IMR-90 (cell line): ENCODE data around the gene CENPT. TPM values are rescaled to one million over a fixed set of nuclear protein-coding genes. Genes with fewer than 3 reads are reported as not detected.

Experiments
- ATAC-seq: fragments of 200-7000 bp; cut with Tn5 transposase; 2 replicates; pipeline ENCODE4 v1.9.1; 2020; ENCODE audit warnings: low read depth, mild to moderate bottlenecking, moderate library complexity
- BruUV-seq: library from RNA; stranded (reverse); fragments of 400-500 nt; replicated peaks from 2 replicates; lab custom pipeline; 2021; lab: Mats Ljungman, UMichigan
- CTCF ChIA-PET: fragments of 300-600 bp; formaldehyde crosslinking; extraction: SDS; loops from one replicate; lab custom pipeline; 2021; ENCODE audit warnings: antibody characterized with exemption; lab: Yijun Ruan, JAX
- POLR2A ChIA-PET: fragments of 300-600 bp; sonication (Branson Sonifier 250); formaldehyde crosslinking; loops from one replicate; lab custom pipeline; 2022; ENCODE audit warnings: antibody characterized with exemption; ENCODE audit not compliant: unreplicated experiment; lab: Charles Lee
- DNase-seq: peaks from one replicate; pipeline ENCODE4 v3.0.0; 2013
- H2AFZ ChIP-seq: replicated peaks from 2 replicates; pipeline ENCODE3; 2013; ENCODE audit warnings: low read length, mild to moderate bottlenecking; ENCODE audit not compliant: poor library complexity
- H2AK5ac ChIP-seq: 2 replicates; pipeline ENCODE4 v1.6.1; 2013; ENCODE audit warnings: low read depth, low read length, inconsistent platforms
- H2AK9ac ChIP-seq: replicated peaks from 2 replicates; pipeline ENCODE3; 2013; ENCODE audit warnings: mild to moderate bottlenecking, low read depth, low read length, moderate library complexity; ENCODE audit not compliant: poor library complexity
- H2BK120ac ChIP-seq: 2 replicates; pipeline ENCODE4 v1.6.1; 2013; ENCODE audit warnings: low read depth, low read length, inconsistent platforms
- H2BK15ac ChIP-seq: 3 replicates; pipeline ENCODE4 v1.6.1; 2013; ENCODE audit warnings: low read depth, low read length, inconsistent platforms
- H2BK20ac ChIP-seq: 2 replicates; pipeline ENCODE4 v1.6.1; 2013; ENCODE audit warnings: low read depth, mild to moderate bottlenecking, inconsistent platforms, low read length, moderate library complexity
- H2BK5ac ChIP-seq: 2 replicates; pipeline ENCODE4 v1.6.1; 2013; ENCODE audit warnings: mild to moderate bottlenecking, low read depth, low read length, inconsistent platforms; ENCODE audit not compliant: poor library complexity, severe bottlenecking
- H3K14ac ChIP-seq: replicated peaks from 2 replicates; pipeline ENCODE4 v1.6.1; 2013; ENCODE audit warnings: low read depth, low read length, inconsistent platforms
- H3K18ac ChIP-seq: 2 replicates; pipeline ENCODE4 v1.6.1; 2013; ENCODE audit warnings: low read depth, low read length, control low read depth
- H3K23ac ChIP-seq: 2 replicates; pipeline ENCODE4 v1.6.1; 2013; ENCODE audit warnings: low read depth, low read length, inconsistent platforms
- H3K27ac ChIP-seq: 2 replicates; pipeline ENCODE4 v1.5.1; 2013; ENCODE audit warnings: mild to moderate bottlenecking, control low read depth, low read length; ENCODE audit not compliant: insufficient read depth
- H3K27me3 ChIP-seq: 2 replicates; pipeline ENCODE4 v1.6.1; 2013; ENCODE audit warnings: low read length; ENCODE audit not compliant: control insufficient read depth, insufficient read depth
- H3K36me3 ChIP-seq: 2 replicates; pipeline ENCODE4 v1.6.1; 2013; ENCODE audit warnings: low read length, mixed read lengths; ENCODE audit not compliant: control insufficient read depth, insufficient read depth
- H3K4ac ChIP-seq: 2 replicates; pipeline ENCODE4 v1.6.1; 2013; ENCODE audit warnings: low read depth, low read length, inconsistent platforms
- H3K4me1 ChIP-seq: 2 replicates; pipeline ENCODE4 v1.6.1; 2013; ENCODE audit warnings: low read length, mixed read lengths; ENCODE audit not compliant: control insufficient read depth, insufficient read depth
- H3K4me2 ChIP-seq: 2 replicates; pipeline ENCODE4 v1.6.1; 2013; ENCODE audit warnings: low read depth, mild to moderate bottlenecking, control low read depth, low read length, moderate library complexity
- H3K4me3 ChIP-seq: 2 replicates; pipeline ENCODE4 v1.5.1; 2013; ENCODE audit warnings: low read depth, mild to moderate bottlenecking, control low read depth, low read length, moderate library complexity; ENCODE audit not compliant: insufficient read depth
- H3K56ac ChIP-seq: 2 replicates; pipeline ENCODE4 v1.6.1; 2013; ENCODE audit warnings: low read length, inconsistent platforms; ENCODE audit not compliant: insufficient read depth; ENCODE audit errors: extremely low read depth
- H3K79me1 ChIP-seq, 2 experiments: 2 replicates each; pipeline ENCODE4 v1.6.1; 2013; ENCODE audit warnings: low read length in 2 of 2, inconsistent platforms in 1 of 2, low read depth in 1 of 2
- H3K9ac ChIP-seq: 2 replicates; pipeline ENCODE4 v1.6.1; 2013; ENCODE audit warnings: low read depth, low read length, control low read depth
- H3K9me1 ChIP-seq: 2 replicates; pipeline ENCODE4 v1.6.1; 2013; ENCODE audit warnings: low read length, inconsistent platforms; ENCODE audit not compliant: insufficient read depth
- H3K9me3 ChIP-seq: 2 replicates; pipeline ENCODE4 v1.6.1; 2013; ENCODE audit warnings: low read length; ENCODE audit not compliant: control insufficient read depth, insufficient read depth
- H4K20me1 ChIP-seq: 2 replicates; pipeline ENCODE4 v1.6.1; 2013; ENCODE audit warnings: low read length, inconsistent platforms; ENCODE audit not compliant: insufficient read depth
- H4K5ac ChIP-seq: 2 replicates; pipeline ENCODE4 v1.6.1; 2013; ENCODE audit warnings: mild to moderate bottlenecking, low read depth, low read length, control low read depth
- H4K8ac ChIP-seq, 2 experiments: 2 replicates each; pipeline ENCODE4 v1.6.1; 2013; ENCODE audit warnings: low read depth in 2 of 2, low read length in 2 of 2, control low read depth in 1 of 2, inconsistent platforms in 1 of 2
- H4K91ac ChIP-seq: 2 replicates; pipeline ENCODE4 v1.6.1; 2013; ENCODE audit warnings: low read depth, low read length, inconsistent platforms; ENCODE audit not compliant: insufficient read depth
- CEBPB ChIP-seq: IDR thresholded peaks from 2 replicates; pipeline ENCODE4 v1.6.1; 2012; ENCODE audit warnings: low read depth, low read length, improper control_type of control experiment
- CTCF ChIP-seq: conservative IDR thresholded peaks from 2 replicates; pipeline ENCODE4 v1.5.1; 2012; ENCODE audit warnings: mild to moderate bottlenecking, low read depth, low read length, improper control_type of control experiment
- MAZ ChIP-seq: IDR thresholded peaks from 2 replicates; pipeline ENCODE4 v1.6.1; 2012; ENCODE audit warnings: low read depth, mild to moderate bottlenecking, low read length, improper control_type of control experiment, moderate library complexity, borderline replicate concordance
- MXI1 ChIP-seq: IDR thresholded peaks from 2 replicates; pipeline ENCODE4 v1.6.1; 2012; ENCODE audit warnings: low read depth, mild to moderate bottlenecking, low read length, moderate library complexity, borderline replicate concordance
- POLR2A ChIP-seq: IDR thresholded peaks from 2 replicates; pipeline ENCODE4 v1.6.1; 2012; ENCODE audit warnings: mild to moderate bottlenecking, low read depth, low read length
- RAD21 ChIP-seq: IDR thresholded peaks from 2 replicates; pipeline ENCODE4 v1.6.1; 2012; ENCODE audit warnings: low read length, improper control_type of control experiment
- SMC3 ChIP-seq: fragments of 150-350 bp; IDR thresholded peaks from 2 replicates; pipeline ENCODE4 v1.6.1; 2016; ENCODE audit warnings: low read depth, mild to moderate bottlenecking, antibody characterized with exemption, low read length, moderate library complexity
- USF2 ChIP-seq: fragments of 150-350 bp; IDR thresholded peaks from 2 replicates; pipeline ENCODE4 v1.6.1; 2017; ENCODE audit warnings: mild to moderate bottlenecking, antibody characterized with exemption, low read length, low read depth
- WGBS, 2 experiments: methylation state at CpG; one replicate each; pipeline versions ENCODE4 v1.1.5 to v1.1.7; 2013; ENCODE audit warnings: missing lambda C conversion rate in 2 of 2; ENCODE audit not compliant: insufficient read length in 1 of 2; ENCODE audit errors: extremely low coverage in 2 of 2; 5-methylcytosine and 5-hydroxymethylcytosine counted together
- dilution Hi-C: fragments of 300-500 bp; cut with HindIII; formaldehyde crosslinking; loops from one replicate; pipeline ENCODE4 v1.14.3; 2018; ENCODE audit warnings: low sequenced_read_pairs; ENCODE audit not compliant: unreplicated experiment
- in situ Hi-C: fragments of 300-500 bp; cut with MboI; formaldehyde crosslinking; loops from 3 replicates; pipeline ENCODE4 v1.14.3; 2019; ENCODE audit warnings: low sequenced_read_pairs, inconsistent platforms, mixed read lengths
- intact Hi-C: fragments of 100-400 bp; cut with micrococcal nuclease; formaldehyde crosslinking; loops from 2 replicates; pipeline ENCODE4 v1.10.0; 2022
- polyA plus RNA-seq, 3 experiments: library from polyadenylated mRNA; depleted of rRNA; stranded (reverse); fragments of >200 nt; gene quantifications; 2 replicates each; pipeline ENCODE4 v1.2.3, GENCODE V29; 2012; ENCODE audit warnings: low replicate concordance in 1 of 3
- total RNA-seq: library from RNA; depleted of rRNA; stranded (reverse); fragments of >200 nt; gene quantifications from 2 replicates; pipeline ENCODE4 v1.2.3, GENCODE V29; 2012

The CENPT gene
- total and polyA plus RNA-seq, 2 of the 4 experiments (the other 2 are of a cell fraction), result 33.3 to 83.1 TPM

GRCh38 chr16:67841816-67842508 is 5.5 kb downstream of the CENPT start, which contains the start of gene THAP11:
TSS of gene THAP11 (plus strand) at chr16:67842320. CDS start at chr16:67842555, 235 bp downstream.
- H3K9me1 ChIP-seq, result peaks cover 21% of the 10 kb centered on the region
- H2BK15ac ChIP-seq, result peak within 1 kb of the TSS; percentile 100
- peak within 1 kb of the TSS; percentile 90 for H3K4me2 ChIP-seq
- dilution Hi-C loops, result no loop called here
- H3K27ac ChIP-seq, result peak within 1 kb of the TSS; percentile 91
- peak within 1 kb of the TSS; percentile 80 to 100 for H4K8ac ChIP-seq
- peak within 1 kb of the TSS; percentile 99 for H2BK120ac ChIP-seq
- peak within 1 kb of the TSS; percentile 100 for H3K23ac ChIP-seq
- BruUV-seq, result no TSS peak
- DNase-seq (peak; percentile 92), ATAC-seq (peak; percentile 67)
- peak within 1 kb of the TSS; percentile 88 for H3K9ac ChIP-seq
- in situ Hi-C loops, result no loop called here
- TF ChIP-seq CTCF (peak; percentile 96), SMC3 (peak; percentile 34), POLR2A (peak; percentile 52; the same call in 1 of the 2 replicates), MAZ (peak; percentile 42; the same call in 1 of the 2 replicates), RAD21 (peak; percentile 50), USF2 (peak; percentile 46; the same call in 1 of the 2 replicates), MXI1 (no peak; the same call in 1 of the 2 replicates), CEBPB (no peak)
- peak within 1 kb of the TSS; percentile 99 for H2AK9ac ChIP-seq
- no peaks in the 10 kb centered on the region for H3K36me3 ChIP-seq
- WGBS, 2 experiments, result 1% methylated on average over 58 of the region's 83 CpGs; no CpG with 5 or more reads in 1 of the 2 experiments
- H3K4ac ChIP-seq, result peak within 1 kb of the TSS; percentile 100
- no peaks in the 10 kb centered on the region for H3K9me3 ChIP-seq
- ChIA-PET POLR2A (no interaction called here), CTCF (no interaction called here)
- peaks cover 24 to 43% of the 10 kb centered on the region in 2 experiments for H3K79me1 ChIP-seq
- H4K20me1 ChIP-seq, result peaks cover 13% of the 10 kb centered on the region
- peak within 1 kb of the TSS; percentile 69 for H3K4me3 ChIP-seq
- no peaks in the 10 kb centered on the region for H3K27me3 ChIP-seq
- peaks cover 13% of the 10 kb centered on the region for H3K4me1 ChIP-seq
- intact Hi-C loops, result loop anchor here (1.0 to 2.0 kb wide), 2 partner anchors 25 to 86 kb away; no protein-coding TSS in a partner anchor
- peak within 1 kb of the TSS; percentile 96 for H2BK5ac ChIP-seq
- peak within 1 kb of the TSS; percentile 93 for H3K18ac ChIP-seq
- peak within 1 kb of the TSS; percentile 92 for H2AK5ac ChIP-seq
- H3K56ac ChIP-seq, result peak within 1 kb of the TSS; percentile 99
- peak within 1 kb of the TSS; percentile 100 for H2BK20ac ChIP-seq
- H4K5ac ChIP-seq, result peak within 1 kb of the TSS; percentile 87
- peak within 1 kb of the TSS; percentile 100 for H3K14ac ChIP-seq
- peak within 1 kb of the TSS; percentile 100 for H2AFZ ChIP-seq
- H4K91ac ChIP-seq, result peak within 1 kb of the TSS; percentile 100
